Gastroesophageal sphincter (tissue), 4 donors: Measurements from ENCODE around the gene CDKL2. TPM values are rescaled to one million over a fixed set of nuclear protein-coding genes. Genes with fewer than 3 reads are reported as not detected.
"Not testable (repeated sequence)": the region's sequence is repeated elsewhere in the genome, so short reads cannot be mapped to it uniquely, and the experiment has no call there.

Experiments used
- ATAC-seq: fragments of 150-250 bp; one replicate; pipeline ENCODE4 v1.9.1; 2016; ENCODE audit warnings: mild to moderate bottlenecking, moderate library complexity
- H3K27ac ChIP-seq, 4 donors: fragments of 200-600 bp; sonication (generic) in 3 of 4; 1 replicate in 3 of 4; 2 replicates in 1 of 4; pipeline ENCODE4 v1.5.1; 2016 to 2019
- H3K27me3 ChIP-seq: fragments of 200-600 bp; sonication (generic); one replicate; pipeline ENCODE4 v1.5.1; 2019
- H3K36me3 ChIP-seq, 2 donors: fragments of 200-600 bp; sonication (generic); one replicate each; pipeline ENCODE4 v1.5.1; 2019; ENCODE audit warnings: control low read depth in 1 of 2
- H3K4me1 ChIP-seq, 3 donors: fragments of 200-600 bp; sonication (generic); 1 replicate in 2 of 3; 2 replicates in 1 of 3; pipeline ENCODE4 v1.5.1; 2016 to 2019; ENCODE audit warnings: control low read depth in 2 of 3
- H3K4me3 ChIP-seq, 2 donors: fragments of 200-600 bp; sonication (generic); one replicate each; pipeline ENCODE4 v1.5.1; 2019; ENCODE audit warnings: mild to moderate bottlenecking in 1 of 2, moderate library complexity in 1 of 2
- H3K9me3 ChIP-seq, 3 donors: fragments of 200-600 bp; sonication (generic); one replicate each; pipeline ENCODE4 v1.5.1; 2017 to 2019; ENCODE audit warnings: control low read depth in 2 of 3
- CTCF ChIP-seq, 4 experiments: fragments of 200-600 bp in 2 of 4; fragments of 450-650 bp in 2 of 4; sonication (generic) in 1 of 4; IDR thresholded peaks; one replicate each; pipeline ENCODE4 v1.5.1; 2017 to 2019; ENCODE audit warnings: antibody characterized with exemption in 4 of 4, mild to moderate bottlenecking in 2 of 4, moderate library complexity in 2 of 4
- EP300 ChIP-seq: sonication (generic); formaldehyde crosslinking; IDR thresholded peaks from one replicate; pipeline ENCODE4 v1.6.1; 2017; ENCODE audit warnings: antibody characterized with exemption, mild to moderate bottlenecking
- POLR2A ChIP-seq, 2 donors: fragments of 450-650 bp; IDR thresholded peaks; one replicate each; pipeline ENCODE4 v1.6.1; 2017; ENCODE audit warnings: antibody characterized with exemption in 2 of 2, mild to moderate bottlenecking in 2 of 2, moderate library complexity in 1 of 2
- POLR2AphosphoS5 ChIP-seq: sonication (generic); formaldehyde crosslinking; IDR thresholded peaks from one replicate; pipeline ENCODE4 v1.6.1; 2017; ENCODE audit warnings: antibody characterized with exemption
- WGBS, 2 donors: methylation state at CpG; one replicate each; pipeline ENCODE4 v1.1.5; 2018; ENCODE audit warnings: low coverage in 1 of 2; 5-methylcytosine and 5-hydroxymethylcytosine counted together
- total RNA-seq, 4 donors: library from RNA; depleted of rRNA; stranded (reverse); fragments of >200 nt; gene quantifications; one replicate each; pipeline ENCODE4 v1.1.0, GENCODE V29; 2016

Gene CDKL2
- total RNA-seq, 4 donors from 2014 or later = 3.9 to 8.1 (median 6.0) TPM

DNA sequence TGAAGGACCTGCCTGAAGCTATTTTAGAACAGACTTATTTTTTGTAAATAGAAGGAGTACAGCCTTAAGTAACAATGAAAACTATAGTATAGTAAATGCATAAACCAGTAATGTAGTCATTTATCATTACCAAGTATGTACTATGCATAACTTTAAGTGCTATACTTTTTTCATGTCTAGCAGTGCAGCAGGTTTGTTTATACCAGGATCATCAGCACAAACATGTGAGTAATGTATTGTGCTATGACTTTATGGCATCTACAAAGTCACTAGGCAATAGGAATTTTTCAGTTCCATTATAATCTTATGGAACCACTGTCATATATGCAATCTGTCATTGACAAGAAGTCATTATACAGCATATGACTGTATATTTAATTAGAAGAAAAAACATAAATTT is 77.9 kb downstream of the CDKL2 start:
- TF ChIP-seq EP300 = no peak
- no peak for TF ChIP-seq POLR2A (IDR thresholded peaks at IDR 0.05)
- TF ChIP-seq POLR2AphosphoS5 = no peak
- TF ChIP-seq CTCF (IDR thresholded peaks at IDR 0.05) = no peak
- Histone ChIP-seq H3K27me3 (peaks cover 21% of the 10 kb centered on the region), H3K4me1 (no peaks in the 10 kb centered on the region), H3K9me3 (no peaks in the 10 kb centered on the region), H3K36me3 (no peaks in the 10 kb centered on the region), H3K4me3 (no peak overlapping the region), H3K27ac (no peak overlapping the region)
- no peak for ATAC-seq

- Histone ChIP-seq H3K4me1 (no peaks in the 10 kb centered on the region), H3K27me3 (no peaks in the 10 kb centered on the region), H3K4me3 (no peak overlapping the region), H3K36me3 (peaks cover 0 to 15% of the 10 kb centered on the region in 2 donors), H3K9me3 (no peaks in the 10 kb centered on the region), H3K27ac (no peak overlapping the region)
- 92% methylated on average over 2 of the region's 2 CpGs for WGBS, 2 donors
- no peak for ATAC-seq
- TF ChIP-seq POLR2A (IDR thresholded peaks at IDR 0.05) = no peak
- TF ChIP-seq CTCF (IDR thresholded peaks at IDR 0.05) = no peak
- TF ChIP-seq EP300 = no peak
Measured at GRCh38 chr4:75549019-75549418, 81.3 kb downstream of the CDKL2 start.

- no peak overlapping the region for H3K4me3 ChIP-seq
- TF ChIP-seq EP300 (no peak), POLR2AphosphoS5 (no peak), CTCF (IDR thresholded peaks at IDR 0.05) (no peak), POLR2A (IDR thresholded peaks at IDR 0.05) (no peak)
- WGBS, 2 donors = 52 to 55% methylated on average over 9 to 13 of the region's 15 CpGs
- no peaks in the 10 kb centered on the region for H3K27me3 ChIP-seq
- H3K4me1 ChIP-seq = no peaks in the 10 kb centered on the region
- ATAC-seq = no peak
- H3K27ac ChIP-seq = no peak overlapping the region
- H3K9me3 ChIP-seq = no peaks in the 10 kb centered on the region
- H3K36me3 ChIP-seq = peaks cover 0 to 26% of the 10 kb centered on the region in 2 donors
Measured at GRCh38 chr4:75547647-75548387, 82.5 kb downstream of the CDKL2 start.

DNA sequence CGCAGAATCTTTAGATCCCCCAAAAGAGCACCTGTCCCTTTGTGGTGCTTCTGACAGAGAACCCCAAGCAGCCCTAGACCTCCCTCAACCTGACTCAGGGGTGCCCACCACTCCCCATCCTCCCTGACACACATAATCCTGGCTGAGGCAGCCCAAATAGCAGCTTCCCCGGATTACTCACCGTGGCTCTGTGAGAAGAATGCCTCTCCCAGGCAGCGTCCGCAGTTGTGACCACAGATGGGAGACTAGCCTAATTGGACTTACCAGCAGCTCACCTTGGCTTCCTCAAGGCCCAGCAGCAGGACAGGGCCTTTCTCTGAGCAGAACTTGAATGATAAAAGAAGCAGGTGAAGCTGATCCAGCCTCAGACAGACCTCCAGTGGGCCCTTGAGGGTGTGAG is 84.8 kb downstream of the CDKL2 start:
- WGBS, 2 donors = no CpG with 5 or more reads among the region's 5 CpGs
- no peak for ATAC-seq
- TF ChIP-seq POLR2AphosphoS5 (no peak), CTCF (IDR thresholded peaks at IDR 0.05) (no peak), POLR2A (IDR thresholded peaks at IDR 0.05) (no peak), EP300 (no peak)

GRCh38 chr4:75544870-75545269 is 85.5 kb downstream of the CDKL2 start:
- Histone ChIP-seq H3K36me3 (peaks cover 0 to 45% of the 10 kb centered on the region in 2 donors), H3K9me3 (no peaks in the 10 kb centered on the region), H3K4me3 (no peak overlapping the region), H3K27ac (no peak overlapping the region), H3K27me3 (no peaks in the 10 kb centered on the region), H3K4me1 (no peaks in the 10 kb centered on the region)
- TF ChIP-seq POLR2AphosphoS5 = no peak
- no peak for TF ChIP-seq CTCF (IDR thresholded peaks at IDR 0.05)
- no peak for TF ChIP-seq POLR2A (IDR thresholded peaks at IDR 0.05)
- no peak for TF ChIP-seq EP300
- ATAC-seq = no peak
- WGBS, 2 donors = 86 to 100% methylated on average over 1 to 3 of the region's 3 CpGs

More for the DNA sequence above, 84.8 kb downstream of the CDKL2 start:
- H3K9me3 ChIP-seq = no peaks in the 10 kb centered on the region
- H3K27me3 ChIP-seq = no peaks in the 10 kb centered on the region
- peaks cover 0 to 38% of the 10 kb centered on the region in 2 donors for H3K36me3 ChIP-seq
- H3K27ac ChIP-seq = no peak overlapping the region
- no peak overlapping the region for H3K4me3 ChIP-seq
- no peaks in the 10 kb centered on the region for H3K4me1 ChIP-seq

GRCh38 chr4:75544220-75544619 is 86.1 kb downstream of the CDKL2 start:
- H3K4me3 ChIP-seq, ATAC-seq, H3K9me3 ChIP-seq, H3K4me1 ChIP-seq, H3K27ac ChIP-seq, H3K27me3 ChIP-seq: not testable (repeated sequence)
- peaks cover 0 to 49% of the 10 kb centered on the region in 2 donors for H3K36me3 ChIP-seq
- WGBS, 2 donors = 94 to 95% methylated on average over 8 of the region's 8 CpGs
